HG03066 (cell line): Measurements from ENCODE around the gene CETN2.

Experiments
- ATAC-seq: cut with Tn5 transposase; IDR thresholded peaks from one replicate; pipeline ENCODE4 v1.9.1; 2021; ENCODE audit warnings: low read depth; ENCODE audit not compliant: unreplicated experiment

Gene CETN2

DNA sequence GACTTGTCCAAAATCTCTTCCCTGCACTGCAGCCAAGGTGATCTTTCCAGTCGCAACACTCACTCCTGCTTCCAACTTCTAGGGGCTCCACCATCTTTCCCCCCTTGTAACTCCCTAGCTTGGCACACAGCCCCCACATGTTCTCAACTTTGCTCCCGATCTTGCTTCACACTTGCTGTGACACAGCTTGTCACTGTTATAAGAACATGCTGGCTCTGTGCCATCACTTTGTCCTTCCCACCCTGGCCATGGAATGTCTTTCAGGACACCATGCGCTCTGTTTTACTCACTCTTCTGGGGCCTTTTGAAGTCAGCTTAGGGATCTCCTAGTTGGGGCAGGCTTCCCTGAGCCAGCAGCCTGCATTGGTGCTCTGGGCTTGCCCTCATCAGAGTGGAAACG is 2.8 kb upstream of the CETN2 start:
- ATAC-seq = no peak

DNA sequence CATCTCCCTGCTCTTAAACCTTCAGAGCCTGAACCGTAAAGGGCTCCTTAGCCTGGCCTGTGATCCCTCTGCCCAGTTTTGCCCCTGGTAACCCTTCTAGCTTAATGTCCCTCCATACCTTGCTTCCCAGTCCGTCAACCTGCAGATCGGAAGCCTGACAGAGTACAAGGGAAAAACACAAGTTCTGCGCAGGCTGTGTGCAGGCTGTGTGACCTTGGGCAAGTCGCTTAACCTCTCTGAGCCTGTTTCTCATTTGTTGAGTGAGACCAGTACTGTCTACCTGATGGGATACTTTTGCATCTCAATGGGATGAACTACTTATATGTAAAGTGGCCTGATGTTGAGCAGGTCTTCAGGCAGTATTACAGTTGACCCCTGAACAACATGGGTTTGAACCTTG is 2.0 kb upstream of the CETN2 start:
- no peak for ATAC-seq

DNA sequence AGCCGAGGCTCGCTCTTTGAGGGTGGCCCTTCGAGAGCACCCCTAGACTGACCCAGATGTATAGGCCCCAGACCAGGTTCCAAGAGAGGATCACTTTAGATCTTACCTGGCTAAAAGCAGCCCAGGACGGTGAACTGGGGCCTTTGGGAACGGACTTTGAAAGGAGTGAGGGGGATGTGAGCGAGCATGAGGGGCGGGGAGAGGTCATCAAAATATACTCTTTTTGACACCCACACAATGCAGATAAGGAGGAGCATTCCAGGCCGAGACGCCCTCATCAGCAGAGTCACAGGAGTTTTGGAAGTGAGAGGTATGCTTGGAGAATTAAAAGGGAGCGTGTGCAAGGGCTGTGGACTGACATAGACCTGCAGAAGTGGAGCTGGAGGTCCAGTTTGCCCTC is 834 bp upstream of the CETN2 start:
- no peak for ATAC-seq

DNA sequence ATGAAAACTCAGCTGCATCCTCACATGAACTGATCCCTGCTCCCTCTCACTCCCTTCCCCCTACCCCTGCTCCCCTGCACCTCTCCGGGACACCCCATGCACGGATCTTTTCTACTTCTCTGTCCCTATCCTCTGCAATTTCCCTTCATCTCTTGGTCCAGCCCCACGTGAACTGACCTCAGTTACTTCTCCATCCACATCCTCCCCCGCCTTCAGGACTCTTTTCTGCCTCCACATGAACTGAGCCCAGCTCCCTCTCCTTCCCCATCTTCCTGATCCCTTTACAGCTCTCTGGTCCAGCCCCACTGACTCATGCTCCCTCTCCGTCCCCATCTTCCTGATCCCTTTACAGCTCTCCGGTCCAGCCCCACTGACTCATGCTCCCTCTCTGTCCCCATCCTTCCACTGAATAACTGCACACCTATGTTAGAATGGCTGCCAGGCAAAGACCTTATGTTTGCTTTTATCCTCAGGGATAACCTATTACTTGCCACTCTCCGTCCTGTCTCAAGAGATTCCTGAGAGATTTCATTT is 5.6 kb downstream of the CETN2 start:
- ATAC-seq = no peak

DNA sequence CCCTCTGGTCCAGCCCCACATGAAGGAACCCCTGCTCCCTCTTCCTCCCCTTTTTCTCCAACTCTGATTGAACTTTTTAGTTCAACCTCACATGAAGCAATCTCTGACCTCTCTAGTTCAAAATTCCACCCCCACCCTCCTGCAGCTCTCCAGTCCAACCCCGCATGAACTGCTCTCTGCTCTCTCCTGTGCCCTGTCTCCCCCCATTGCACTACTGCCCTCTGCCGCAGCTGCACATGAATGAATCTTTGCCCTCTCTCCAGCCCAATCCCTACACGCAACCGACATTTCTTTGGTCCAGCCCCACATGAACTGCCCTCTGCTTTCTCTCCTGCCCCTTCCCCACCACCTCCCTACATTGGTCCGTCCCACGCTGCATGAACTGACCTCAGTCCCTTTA is 6.9 kb downstream of the CETN2 start:
- ATAC-seq = no peak

DNA sequence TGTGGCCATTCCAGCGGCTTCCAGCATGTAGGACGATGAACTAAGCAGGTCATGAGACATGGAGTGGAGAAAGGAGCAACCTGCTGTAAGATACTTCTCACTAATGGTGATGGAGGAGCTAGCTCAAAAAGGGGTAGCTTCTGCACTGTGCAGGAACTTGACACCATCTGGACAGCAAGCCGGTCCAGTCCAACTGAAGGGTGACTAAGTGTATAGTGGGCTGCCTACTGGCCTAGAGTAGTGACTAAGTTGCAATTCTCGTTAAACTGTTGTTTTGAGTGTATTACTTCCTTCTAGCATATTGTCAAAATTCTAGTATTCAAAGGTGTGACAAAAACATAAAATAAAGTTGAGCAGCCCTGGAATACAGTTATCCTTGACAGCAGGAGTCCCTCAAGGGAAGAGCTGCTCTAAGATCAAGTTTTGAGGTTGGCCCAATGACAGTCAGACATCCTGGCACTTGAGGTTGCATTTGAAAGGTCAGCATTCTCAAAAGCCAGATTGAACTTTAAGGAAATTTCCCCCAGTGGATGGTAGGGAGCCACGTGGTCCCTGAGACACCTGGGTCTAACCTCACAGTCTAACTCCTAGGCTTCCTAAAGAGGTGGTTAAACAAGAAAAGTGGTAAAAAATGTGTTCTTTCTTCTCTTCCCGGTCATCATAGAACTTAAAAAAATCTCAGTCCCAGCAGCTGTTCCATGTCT is 8.0 kb downstream of the CETN2 start:
- ATAC-seq = no peak

DNA sequence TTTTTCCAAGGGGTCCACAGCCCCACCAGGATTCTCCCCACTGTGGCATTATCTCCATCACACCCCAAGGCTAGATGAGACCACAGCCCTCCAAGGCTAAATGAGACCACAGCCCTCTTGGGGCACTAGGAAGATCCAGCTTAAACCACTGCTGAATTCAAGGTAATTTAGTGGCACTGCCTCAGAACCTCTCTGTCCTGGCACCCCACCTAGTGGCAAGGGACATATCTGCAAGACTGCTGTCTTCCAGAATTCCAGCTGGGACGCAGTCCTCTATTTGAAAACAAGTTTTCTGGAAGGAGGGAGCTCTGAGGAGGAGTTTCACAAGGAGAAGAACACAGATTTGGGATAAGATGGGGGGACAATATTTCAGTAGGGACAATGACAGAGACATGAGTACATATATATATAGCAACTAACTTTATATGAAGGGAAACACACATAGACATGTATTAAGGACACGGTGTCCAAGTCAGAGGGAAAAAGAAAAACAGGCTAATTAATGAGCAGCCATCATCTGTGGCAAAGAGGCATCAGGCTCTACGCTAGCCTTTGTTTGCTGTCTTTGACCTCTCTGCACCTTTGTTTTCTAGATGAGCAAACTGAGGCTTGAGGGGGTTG is 9.3 kb downstream of the CETN2 start:
- ATAC-seq = no peak

DNA sequence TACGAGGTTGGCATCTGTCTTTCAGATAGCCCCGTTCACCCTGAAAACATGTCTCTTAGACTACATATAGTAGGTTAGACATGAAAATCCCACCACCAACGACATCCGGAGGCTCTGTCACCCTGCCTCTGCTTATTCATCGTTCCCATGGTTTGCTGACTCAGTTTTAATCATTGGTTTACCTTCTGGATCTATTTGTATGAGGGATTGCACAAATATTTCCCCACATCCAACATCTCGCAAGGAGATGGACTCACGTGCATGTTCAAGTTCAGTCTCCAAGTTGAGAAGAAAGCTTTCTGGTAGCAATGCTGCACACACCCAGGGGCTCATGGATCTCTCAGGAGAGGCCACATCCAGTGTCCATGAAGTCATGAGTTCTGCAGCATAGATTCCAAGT is 10.8 kb downstream of the CETN2 start:
- no peak for ATAC-seq

DNA sequence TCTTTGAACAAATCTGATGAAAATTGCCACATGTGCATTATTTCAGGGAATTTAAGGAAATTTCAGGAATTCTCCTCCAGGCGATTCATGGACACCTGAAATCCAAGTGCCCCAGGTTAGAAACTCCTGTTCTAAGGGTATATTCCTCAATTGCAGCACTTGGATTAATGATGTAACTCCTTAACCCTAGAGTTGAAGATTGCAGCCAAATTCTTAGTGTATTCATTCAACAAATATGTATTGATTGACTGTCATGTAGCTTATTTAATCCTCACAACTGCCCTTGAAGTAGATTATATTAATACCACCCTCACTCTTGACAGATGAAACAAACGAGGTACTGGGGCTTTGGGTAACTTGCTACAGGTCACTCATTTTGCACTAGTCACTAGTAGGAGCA is 11.3 kb downstream of the CETN2 start:
- ATAC-seq = no peak

DNA sequence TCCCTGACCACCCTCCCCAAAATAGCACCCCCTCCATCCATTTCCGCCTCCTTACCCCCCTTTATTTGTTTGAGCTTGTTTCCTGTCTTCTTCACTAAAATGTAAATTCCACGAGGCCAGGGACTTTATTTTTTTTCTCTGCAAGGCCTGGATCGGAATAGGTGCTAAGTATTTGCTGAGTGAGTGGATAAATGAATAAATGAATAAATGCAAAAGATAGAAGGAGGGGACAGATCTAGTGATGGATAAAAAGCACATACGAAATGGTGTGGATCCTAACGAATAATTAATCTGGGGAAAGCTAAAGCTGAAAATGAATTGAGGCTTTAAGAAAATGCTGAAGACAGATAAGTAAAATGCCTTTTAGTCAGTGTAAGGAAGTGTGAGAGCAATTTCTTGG is 12.2 kb downstream of the CETN2 start:
- ATAC-seq = no peak

DNA sequence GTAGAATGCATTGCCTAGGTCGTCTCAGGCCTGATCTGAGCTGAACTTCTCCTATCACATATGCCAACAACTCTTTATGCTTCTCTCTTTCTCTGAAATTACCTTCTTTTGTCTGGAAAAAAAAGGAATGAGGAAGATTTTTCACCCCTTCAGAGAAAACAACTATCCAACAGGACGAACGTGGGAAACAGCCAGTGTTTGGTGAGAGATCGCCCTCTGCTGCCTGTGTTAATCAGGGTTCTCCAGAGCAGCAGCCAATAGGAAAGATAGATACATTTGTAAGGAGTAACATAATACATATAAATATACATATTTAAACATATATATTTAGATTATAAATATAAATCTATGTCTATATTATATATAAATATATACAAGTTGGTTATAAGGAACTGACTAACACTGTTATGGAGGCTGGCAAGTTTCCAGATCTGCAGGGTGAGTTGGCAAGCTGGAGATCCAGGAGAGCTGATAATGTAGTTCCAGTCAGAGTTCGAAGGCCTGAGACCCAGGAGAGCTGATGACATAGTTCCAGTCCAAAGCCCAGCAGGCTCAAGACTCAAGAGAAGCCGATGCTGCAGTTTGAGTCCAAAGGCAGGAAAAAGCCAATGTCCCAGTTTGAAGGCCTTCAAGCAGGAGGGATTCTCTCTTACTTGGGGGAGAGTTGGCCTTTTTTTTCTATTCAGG is 13.3 kb downstream of the CETN2 start:
- ATAC-seq = no peak

DNA sequence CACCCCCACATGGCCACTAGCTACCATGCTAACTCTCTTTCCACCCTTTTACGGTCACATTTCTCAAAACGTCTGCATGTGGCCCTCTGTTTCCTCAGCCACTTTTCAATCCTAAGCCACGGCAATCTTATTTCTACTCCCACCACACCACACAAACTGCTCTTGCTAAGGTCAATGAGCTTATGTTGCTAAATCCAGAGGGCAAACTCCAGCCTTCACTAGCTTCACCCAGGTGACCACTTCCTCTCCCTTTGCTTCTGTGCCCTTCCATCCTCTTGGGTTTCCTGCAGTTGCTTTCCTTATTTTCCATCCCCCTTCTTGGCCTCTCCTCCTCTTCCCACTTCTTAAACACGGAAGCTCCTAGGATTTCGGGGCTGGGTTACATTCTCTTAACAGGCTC is 16.5 kb downstream of the CETN2 start:
- no peak for ATAC-seq

DNA sequence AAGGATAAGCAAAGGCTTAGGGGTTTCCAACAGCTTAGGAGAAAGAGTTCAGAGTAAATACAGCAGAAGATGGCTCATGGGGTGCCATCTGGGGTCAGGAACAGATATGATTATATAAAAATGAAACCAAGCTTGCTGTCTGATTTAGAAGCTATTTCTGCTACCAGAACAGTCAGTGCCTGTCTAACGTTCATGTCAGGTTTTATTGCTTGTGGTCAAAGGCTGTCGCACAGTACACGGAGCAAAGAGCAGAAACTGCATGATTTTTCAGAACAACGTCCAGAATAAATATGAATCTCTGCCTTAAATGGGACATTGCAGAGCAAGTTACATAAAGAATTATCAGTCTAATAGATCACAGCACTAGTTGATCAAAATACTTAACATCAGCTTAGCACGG is 17.4 kb downstream of the CETN2 start:
- ATAC-seq = no peak

DNA sequence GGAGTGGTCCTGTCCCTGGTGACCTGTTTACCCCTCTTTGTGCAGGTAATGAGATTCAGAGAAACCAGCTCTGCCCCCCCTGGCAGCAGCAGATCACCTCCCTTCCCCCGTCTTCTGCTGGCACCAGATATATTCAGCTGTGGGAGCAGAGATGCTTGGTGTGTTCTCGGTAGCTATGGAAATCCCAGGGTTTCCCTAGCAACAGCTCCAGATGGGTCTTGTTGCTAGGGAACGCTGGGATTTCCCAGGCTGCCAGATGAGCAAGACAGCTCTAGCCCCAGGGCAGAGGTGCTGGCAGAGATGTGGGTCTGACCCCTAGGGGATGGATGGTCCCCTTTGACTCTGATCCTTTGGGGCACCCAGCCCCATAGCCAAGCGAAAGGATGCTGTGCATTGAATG is 20.2 kb downstream of the CETN2 start:
- no peak for ATAC-seq

DNA sequence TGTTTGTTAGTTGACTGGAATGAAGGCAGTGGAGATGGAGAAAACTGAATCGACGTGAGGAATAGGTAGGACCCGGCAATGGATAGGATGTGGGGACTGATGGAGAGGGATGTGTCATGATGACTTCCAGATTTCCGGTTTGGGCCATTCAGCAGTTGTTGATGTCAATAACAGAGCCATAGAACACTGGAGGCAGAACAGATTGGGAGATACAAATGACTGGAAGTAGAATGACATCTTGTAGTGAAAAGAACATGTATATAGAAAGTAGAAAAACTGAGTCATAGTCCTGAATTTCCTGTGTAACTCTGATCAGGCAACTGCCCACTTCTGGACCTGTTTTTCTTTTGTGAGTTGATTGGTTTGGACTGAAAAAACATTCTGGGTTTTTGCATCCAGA is 24.5 kb downstream of the CETN2 start:
- no peak for ATAC-seq

DNA sequence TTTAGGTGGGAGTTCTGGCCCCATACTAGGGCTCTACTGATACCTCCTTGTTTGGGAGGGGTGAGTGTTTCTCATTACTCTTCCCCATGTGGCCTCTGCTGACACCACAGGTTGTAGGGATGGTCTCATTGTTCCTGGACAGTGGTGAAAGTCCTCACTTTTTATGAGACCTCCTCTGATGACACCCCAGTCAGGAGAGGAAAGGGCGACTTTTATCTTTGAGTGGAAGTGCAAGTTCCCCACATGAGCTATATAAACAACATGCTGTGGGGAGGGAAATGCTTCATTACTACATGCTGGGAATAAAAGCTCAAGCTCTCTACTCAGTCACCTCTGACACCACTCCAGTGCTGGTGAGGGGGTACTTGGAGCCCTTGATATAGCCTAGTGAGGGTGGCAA is 31.6 kb downstream of the CETN2 start:
- ATAC-seq = no peak

DNA sequence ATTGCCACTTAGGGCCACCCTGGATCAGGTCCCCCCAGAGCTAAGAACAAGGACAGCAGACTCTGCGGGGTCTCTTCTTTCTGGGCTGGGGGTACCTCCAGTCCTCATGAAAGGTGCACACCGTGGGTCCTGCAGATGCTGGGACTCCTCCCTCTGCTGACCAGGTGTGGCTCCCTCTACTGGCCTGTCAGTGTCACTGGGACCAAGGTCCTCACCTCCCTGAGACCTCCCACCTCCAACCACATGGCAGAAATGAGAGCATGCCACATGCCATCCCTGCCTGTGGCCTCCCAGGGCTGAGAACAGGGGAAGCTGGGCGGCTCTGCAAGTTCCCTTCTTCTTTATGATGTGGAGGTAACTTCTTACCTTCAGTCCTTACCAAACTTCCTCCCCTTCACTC is 43.5 kb downstream of the CETN2 start:
- ATAC-seq = peak; percentile 80
